Mucosa of descending colon (tissue), 3 donors: ENCODE results near the gene ZNF761. TPM values are rescaled to one million over a fixed set of nuclear protein-coding genes. Genes with fewer than 3 reads are reported as not detected.
A peak's percentile ranks its signal among the peaks of the same experiment; 100 is the strongest.
"Not testable (repeated sequence)": the region's sequence is repeated elsewhere in the genome, so short reads cannot be mapped to it uniquely, and the experiment has no call there.

ENCODE experiments used
- ATAC-seq: fragments of 200-7000 bp; cut with Tn5 transposase; one replicate; pipeline ENCODE4 v1.9.1; 2020; ENCODE audit warnings: mild to moderate bottlenecking, moderate library complexity
- DNase-seq, 3 donors: peaks; one replicate each; pipeline ENCODE4 v3.0.0-alpha.2; 2020
- H3K36me3 ChIP-seq: fragments of 200-600 bp; one replicate; pipeline ENCODE4 v1.8.0; 2021; ENCODE audit warnings: low read depth, mild to moderate bottlenecking
- H3K4me1 ChIP-seq: fragments of 200-600 bp; one replicate; pipeline ENCODE4 v1.8.0; 2021; ENCODE audit warnings: low read depth, mild to moderate bottlenecking
- H3K4me3 ChIP-seq: fragments of 200-600 bp; one replicate; pipeline ENCODE4 v1.8.0; 2021; ENCODE audit warnings: mild to moderate bottlenecking
- H3K9me3 ChIP-seq: fragments of 200-600 bp; one replicate; pipeline ENCODE4 v1.8.0; 2021; ENCODE audit warnings: mild to moderate bottlenecking
- intact Hi-C, 2 donors: fragments of 100-400 bp; cut with DNase I in 1 of 2; cut with micrococcal nuclease in 1 of 2; formaldehyde crosslinking; loops; one replicate each; pipeline versions ENCODE4 v1.11.0 to v1.11.1; 2022; cut with DNase I, micrococcal nuclease
- total RNA-seq, 3 donors: library from RNA; stranded (reverse); fragmentation: NEBNext Ultra II Directional in 2 of 3; extraction: Animal tissue kit (Norgen Biotek cat#: 25700) in 2 of 3; gene quantifications; one replicate each; pipeline versions ENCODE4 v1.2.1 to v1.2.4, GENCODE V29; 2021 to 2023
- TF ChIP-seq, protein P1 (sequence below): fragments of 200-600 bp; IDR thresholded peaks from one replicate; pipeline ENCODE4 v1.8.0; 2022; ENCODE audit warnings: antibody characterized with exemption, mild to moderate bottlenecking
- donor health status: DM: no; HTN: no; CAD: no; lungs with moderate emphysema.
- donor health status: DM: no; HTN: no; CAD: no.
- donor health status: DM: no; HTN: yes; CAD: no.

The ZNF761 gene
- total RNA-seq, 3 donors from 2014 or later: 6.8 to 11.1 (median 8.8) TPM

GRCh38 chr19:53394522-53394973, 37.2 kb upstream of the ZNF761 start:
- peak in 2 of 3 donors; percentile 55 to 64 for DNase-seq
- TF ChIP-seq, protein P1, sequence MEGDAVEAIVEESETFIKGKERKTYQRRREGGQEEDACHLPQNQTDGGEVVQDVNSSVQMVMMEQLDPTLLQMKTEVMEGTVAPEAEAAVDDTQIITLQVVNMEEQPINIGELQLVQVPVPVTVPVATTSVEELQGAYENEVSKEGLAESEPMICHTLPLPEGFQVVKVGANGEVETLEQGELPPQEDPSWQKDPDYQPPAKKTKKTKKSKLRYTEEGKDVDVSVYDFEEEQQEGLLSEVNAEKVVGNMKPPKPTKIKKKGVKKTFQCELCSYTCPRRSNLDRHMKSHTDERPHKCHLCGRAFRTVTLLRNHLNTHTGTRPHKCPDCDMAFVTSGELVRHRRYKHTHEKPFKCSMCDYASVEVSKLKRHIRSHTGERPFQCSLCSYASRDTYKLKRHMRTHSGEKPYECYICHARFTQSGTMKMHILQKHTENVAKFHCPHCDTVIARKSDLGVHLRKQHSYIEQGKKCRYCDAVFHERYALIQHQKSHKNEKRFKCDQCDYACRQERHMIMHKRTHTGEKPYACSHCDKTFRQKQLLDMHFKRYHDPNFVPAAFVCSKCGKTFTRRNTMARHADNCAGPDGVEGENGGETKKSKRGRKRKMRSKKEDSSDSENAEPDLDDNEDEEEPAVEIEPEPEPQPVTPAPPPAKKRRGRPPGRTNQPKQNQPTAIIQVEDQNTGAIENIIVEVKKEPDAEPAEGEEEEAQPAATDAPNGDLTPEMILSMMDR: no peak
- intact Hi-C loops: no loop called here
- Histone ChIP-seq H3K36me3 (peaks cover 4% of the 10 kb centered on the region), H3K9me3 (peaks cover 14% of the 10 kb centered on the region), H3K4me1 (peaks cover 9% of the 10 kb centered on the region), H3K4me3 (peak overlapping the region; percentile 45)
- peak; percentile 23 for ATAC-seq

DNA sequence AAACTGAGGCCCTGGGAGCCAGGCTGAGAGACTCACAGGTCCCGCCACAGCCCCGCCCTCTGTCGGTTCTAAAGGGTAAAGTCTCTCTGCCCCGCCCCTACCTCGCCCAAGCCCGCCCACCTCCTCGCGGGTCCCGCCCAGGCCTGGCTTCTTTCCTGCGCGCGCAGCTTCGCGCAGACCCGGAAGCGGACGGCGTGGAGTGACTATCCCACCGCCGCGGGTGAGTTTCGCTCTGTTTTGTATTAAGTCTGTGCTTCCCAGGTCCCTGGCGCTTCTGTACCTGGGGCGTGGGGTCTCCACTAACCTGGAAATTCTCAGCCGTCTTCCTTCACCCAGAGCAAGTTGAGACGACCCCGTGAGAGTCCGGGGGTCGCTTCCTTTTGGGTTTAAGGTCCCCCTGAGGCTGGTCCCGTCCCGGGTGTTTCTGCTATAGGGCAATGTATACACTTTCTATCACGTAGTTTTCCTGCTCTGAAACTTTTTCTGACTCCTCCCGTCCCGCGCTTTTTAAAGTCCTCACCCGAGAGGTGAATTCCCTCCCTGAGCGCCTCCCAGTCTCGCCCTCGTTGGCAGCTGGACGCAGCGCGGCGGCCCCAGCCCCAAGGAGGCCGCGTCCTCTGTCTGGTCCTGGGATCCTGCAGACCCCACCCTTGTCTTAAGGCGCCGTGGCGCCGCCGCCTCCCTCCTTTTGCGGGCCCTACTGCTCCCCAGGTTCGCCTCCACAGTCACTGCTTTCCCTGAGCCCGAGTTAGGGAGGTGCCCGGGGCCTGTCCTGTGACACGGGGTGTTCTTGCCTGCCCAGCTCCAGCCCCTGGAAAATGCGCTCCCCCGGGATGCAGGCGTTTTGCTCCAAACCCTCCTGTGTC, 36.6 kb upstream of the ZNF761 start, which contains the start of gene ZNF765:
TSS of gene ZNF765 (plus strand) at position 176 of the 866 bp plus-strand sequence. CDS start 2,867 bp downstream, outside the sequence.
- intact Hi-C loops: no loop called here
- peak; percentile 100 for ATAC-seq

DNA sequence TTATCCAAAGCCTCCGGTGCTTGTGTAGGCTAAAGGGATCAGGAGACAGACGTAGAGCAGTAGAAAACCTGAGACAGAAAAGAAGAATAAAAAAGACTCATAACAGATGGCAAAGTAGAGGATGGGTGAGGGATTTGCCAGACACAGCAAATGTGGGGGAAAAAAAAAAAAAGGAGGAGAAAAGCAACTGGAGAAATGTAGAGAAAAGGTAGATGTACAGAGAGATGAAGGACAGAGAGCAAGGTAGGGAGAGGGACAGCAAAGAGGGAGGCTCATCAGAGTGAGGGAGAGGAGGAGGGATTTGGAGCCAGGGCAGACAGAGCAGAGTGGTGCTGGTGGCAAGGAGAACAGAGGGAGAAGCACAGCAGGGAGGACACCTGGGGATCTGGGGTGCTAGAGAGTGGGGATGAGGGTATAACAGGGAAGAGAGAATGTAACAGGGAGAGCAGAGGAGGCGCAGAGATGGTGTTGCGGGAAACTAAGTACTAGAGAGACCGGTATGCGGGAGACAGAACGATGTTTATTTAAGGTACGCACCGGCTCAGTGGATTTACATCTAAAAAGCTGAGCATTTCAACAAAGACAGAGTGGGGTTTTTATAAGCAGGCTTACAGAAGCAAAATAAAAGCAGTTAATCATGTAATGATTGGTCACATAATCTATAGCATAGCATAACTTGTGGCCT, 35.8 kb upstream of the ZNF761 start:
- H3K36me3 ChIP-seq, intact Hi-C loops, DNase-seq, H3K4me1 ChIP-seq, ATAC-seq: not testable (repeated sequence)
- Histone ChIP-seq H3K4me3 (peak overlapping the region; percentile 45), H3K9me3 (peaks cover 12% of the 10 kb centered on the region)

More for the DNA sequence above, 36.6 kb upstream of the ZNF761 start, which contains the start of gene ZNF765:
- TF ChIP-seq, protein P1: peak; percentile 48
- peaks cover 4% of the 10 kb centered on the region for H3K36me3 ChIP-seq
- H3K4me3 ChIP-seq: peak within 1 kb of the TSS; percentile 45
- DNase-seq: peak; percentile 96 to 98 (median 98)
- H3K9me3 ChIP-seq: peaks cover 14% of the 10 kb centered on the region
- peaks cover 9% of the 10 kb centered on the region for H3K4me1 ChIP-seq

DNA sequence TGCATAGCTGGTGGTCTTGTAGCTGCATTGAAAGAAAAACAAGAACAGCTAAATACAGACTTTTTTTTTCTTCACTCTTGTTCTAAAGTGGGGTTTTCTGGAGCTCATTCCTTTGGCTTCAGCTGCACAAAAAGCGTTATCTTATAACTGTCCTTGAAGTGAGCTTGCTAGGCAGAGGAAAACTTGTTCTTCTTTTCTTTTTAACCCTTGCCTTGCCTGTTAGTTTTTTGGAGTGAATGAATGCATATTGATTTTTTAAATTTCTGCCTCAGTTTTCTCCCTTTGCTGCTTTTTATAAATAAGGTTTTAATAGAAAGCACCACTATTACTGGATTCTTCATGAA, 35.3 kb upstream of the ZNF761 start:
- Histone ChIP-seq H3K4me1 (peaks cover 9% of the 10 kb centered on the region), H3K36me3 (peaks cover 4% of the 10 kb centered on the region), H3K9me3 (peaks cover 15% of the 10 kb centered on the region), H3K4me3 (no peak overlapping the region)
- no peak for ATAC-seq
- DNase-seq: no peak
- TF ChIP-seq, protein P1: no peak
- intact Hi-C loops: no loop called here

DNA sequence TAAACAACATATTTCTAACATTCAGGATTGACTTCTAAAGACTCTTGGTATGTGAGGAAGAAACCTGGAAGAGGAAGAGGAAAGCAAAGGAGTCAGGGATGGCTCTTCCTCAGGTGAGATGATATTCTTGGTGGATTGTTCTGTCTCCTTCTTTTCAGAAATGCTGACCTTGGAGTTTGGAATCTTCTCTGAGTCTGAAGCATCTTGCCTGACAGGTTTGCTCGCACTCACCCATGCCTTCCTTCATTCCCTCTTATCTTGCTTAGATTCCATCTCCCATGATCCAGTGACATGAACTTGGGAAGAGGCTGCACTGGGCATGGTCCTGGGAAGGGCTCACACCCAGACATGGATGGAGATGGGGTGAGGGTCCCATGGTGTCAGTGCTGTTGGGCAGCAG, 33.9 kb upstream of the ZNF761 start:
- peaks cover 25% of the 10 kb centered on the region for H3K9me3 ChIP-seq
- H3K36me3 ChIP-seq, DNase-seq, H3K4me3 ChIP-seq, H3K4me1 ChIP-seq, ATAC-seq, intact Hi-C loops: not testable (repeated sequence)

DNA sequence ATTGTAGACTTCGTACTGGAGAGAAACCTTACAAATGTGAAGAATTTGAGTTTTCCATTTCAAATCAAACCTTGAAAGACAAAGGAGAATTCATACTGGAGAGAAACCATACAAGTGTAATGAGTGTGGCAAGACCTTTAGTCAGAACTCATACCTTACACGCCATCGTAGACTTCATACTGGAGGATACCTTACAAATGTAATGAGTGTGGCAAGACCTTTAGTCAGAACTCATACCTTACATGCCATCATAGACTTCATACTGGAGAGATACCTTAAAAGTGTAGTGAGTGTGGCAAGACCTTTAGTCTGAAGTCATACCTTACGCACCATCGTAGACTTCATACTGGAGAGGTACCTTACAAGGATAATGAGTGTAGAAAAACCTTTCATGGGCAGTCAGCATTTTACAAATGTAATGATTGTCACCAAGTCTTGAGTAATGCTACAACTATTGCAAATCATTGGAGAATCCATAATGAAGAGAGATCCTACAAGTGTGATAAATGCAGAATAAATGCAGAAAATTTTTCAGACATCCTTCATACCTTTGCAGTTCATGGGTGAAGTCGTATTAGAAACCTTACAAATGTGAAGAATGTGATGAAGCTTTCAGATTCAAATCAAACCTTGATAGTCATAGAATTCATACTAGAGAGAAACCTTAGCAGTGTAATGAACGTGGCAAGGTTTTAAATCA, 22.1 kb upstream of the ZNF761 start:
- TF ChIP-seq, protein P1: no peak
- H3K36me3 ChIP-seq: peaks cover 10% of the 10 kb centered on the region

GRCh38 chr19:53420520-53421315, 11.1 kb upstream of the ZNF761 start:
- intact Hi-C loops, H3K4me1 ChIP-seq, ATAC-seq, H3K4me3 ChIP-seq, DNase-seq, H3K36me3 ChIP-seq: not testable (repeated sequence)
- peaks cover 20% of the 10 kb centered on the region for H3K9me3 ChIP-seq

More for the DNA sequence above, 22.1 kb upstream of the ZNF761 start:
- DNase-seq: no peak
- H3K4me3 ChIP-seq: no peak overlapping the region
- H3K9me3 ChIP-seq: peaks cover 82% of the 10 kb centered on the region
- ATAC-seq: no peak
- intact Hi-C loops: no loop called here
- H3K4me1 ChIP-seq: no peaks in the 10 kb centered on the region
